T-helper 22 cell (primary cell): ENCODE results near the gene PXK.
"Not testable (repeated sequence)": the region's sequence is repeated elsewhere in the genome, so short reads cannot be mapped to it uniquely, and the experiment has no call there.

Source experiments
- DNase-seq: peaks from one replicate; pipeline ENCODE4 v3.0.0-alpha.2; 2020; ENCODE audit warnings: low read depth

The PXK gene

GRCh38 chr3:58332575-58333188 is at the start of gene PXK:
PXK (plus strand) TSS chr3:58332892; CDS start chr3:58332989, 97 bp downstream.
- peak; percentile 62 for DNase-seq

DNA sequence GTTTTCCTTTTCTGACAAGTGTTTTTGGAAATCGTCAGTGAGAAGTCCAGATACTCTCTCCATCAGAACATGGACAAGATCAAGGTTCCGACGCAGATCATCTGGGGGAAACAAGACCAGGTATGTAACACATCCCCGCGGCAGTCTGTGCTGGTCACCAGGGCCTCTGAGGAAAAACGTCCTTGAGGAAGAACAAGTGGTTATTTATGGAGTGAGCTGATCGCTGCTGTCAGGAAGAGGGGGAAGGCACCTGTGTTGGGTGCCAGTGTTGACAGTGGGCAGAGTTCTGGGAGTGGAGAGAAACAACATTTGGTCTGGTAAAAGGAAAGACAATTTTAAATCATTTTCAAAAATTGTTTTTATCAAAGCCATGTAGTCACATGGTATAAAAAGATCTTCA is 47.4 kb upstream of the PXK start:
- no peak for DNase-seq

DNA sequence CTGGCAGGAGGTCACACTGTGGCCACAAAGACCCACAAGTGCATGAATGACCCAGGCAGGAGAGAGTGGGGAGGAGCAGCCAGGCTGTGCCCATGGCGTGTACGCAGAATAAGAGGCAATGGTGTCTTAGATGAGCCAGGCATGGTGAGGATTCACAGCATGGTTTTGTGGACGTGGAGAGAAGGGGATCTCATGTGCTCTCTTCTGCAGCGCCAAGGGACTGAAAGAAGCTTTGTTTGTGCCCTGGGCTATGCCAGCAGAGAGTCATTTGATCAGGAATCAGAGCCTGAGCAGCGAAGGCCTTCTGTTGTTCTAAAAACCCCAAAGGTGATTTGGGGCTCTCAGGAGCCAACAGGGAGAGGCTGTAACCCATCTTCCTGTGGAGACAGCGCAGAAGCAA is 45.3 kb upstream of the PXK start:
- no peak for DNase-seq

DNA sequence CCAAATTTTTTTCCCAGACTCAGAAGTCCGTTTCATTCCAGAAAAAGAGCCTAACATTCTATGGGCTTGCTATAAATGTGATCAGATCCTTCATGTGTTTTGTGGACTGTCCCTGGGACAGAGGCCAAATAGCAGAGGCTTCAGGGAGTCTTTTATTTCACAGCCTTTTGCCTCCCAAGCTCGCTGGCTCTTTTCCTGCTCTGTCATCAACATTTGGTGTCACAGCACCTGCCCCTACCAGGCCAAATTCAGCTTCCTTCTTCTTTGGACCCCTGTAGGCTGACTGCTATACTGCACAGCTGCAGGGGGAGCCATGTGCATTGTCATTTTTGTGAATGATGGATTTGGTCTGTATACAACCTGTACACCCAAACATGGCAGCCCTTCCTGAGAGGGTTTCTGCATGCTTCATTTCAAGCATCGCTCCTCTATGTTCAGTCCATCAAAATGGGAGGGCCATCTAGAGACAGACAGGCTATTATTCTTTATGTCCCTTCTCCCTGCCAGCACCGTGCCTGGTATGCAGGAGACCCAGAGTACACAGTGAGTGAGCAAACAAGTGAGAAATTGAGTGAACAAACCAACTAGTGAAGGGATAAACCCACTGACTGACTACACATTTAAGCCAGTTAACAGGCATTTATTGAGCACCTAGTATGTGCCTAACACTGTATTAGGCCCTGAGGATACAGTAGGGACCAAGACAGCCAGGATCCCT is 44.5 kb upstream of the PXK start:
- no peak for DNase-seq

GRCh38 chr3:58288964-58289613 is 43.6 kb upstream of the PXK start:
- DNase-seq: not testable (repeated sequence)

GRCh38 chr3:58290446-58290845 is 42.2 kb upstream of the PXK start:
- DNase-seq: not testable (repeated sequence)

DNA sequence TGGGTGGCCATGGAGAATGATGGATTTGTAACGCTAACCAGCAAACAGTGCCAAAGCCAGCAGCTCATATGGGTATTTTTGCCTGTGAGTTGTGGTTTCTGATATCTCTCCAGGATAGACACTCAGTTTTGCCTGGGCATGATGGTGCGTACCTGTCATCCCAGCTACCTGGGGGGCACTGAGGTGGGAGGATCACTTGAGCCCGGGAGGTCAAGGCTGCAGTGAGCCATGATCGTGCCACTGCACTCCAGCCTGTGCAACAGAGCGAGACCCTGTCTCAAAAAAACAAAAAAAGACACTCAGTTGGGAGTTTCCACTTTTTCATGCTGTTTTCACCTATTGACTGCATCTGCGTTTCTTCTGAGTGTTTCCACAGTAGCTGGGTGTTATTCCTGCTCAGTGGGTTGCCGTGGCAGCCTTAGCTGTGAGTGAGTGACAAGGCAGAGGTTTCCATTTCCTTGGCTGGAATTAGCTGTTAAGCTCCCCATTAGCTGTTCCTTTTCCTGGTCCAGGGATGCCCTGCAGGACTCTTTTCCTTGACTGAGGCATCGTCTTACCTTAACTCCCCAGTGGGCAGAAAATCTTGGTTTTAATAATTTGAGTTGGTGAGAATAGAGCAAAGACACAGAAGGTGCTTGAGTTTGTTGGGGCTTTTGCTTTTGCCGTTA is 40.9 kb upstream of the PXK start:
- DNase-seq: no peak

DNA sequence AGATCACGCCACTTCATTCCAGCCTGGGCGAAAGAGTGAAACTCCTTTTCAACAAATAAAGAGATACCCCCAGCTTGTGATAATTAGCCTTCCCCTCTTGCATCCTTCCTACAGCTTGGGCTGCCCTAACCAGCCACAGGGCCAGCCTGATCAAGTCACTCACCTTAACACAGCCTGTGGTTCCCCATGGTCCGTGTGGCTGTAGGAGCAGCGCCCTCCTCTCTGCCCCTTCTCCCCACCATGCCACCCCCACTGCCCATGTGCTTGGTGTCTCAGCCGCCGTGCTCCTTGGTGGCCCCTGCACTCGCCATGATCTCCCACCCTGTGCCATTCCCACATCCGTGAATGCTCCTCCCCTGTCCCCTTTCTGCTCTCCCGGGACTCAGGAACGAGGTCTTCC is 39.8 kb upstream of the PXK start:
- DNase-seq: no peak

GRCh38 chr3:58293516-58293915 is 39.2 kb upstream of the PXK start:
- DNase-seq: no peak

- no peak for DNase-seq
Measured at GRCh38 chr3:58296269-58296668, 36.4 kb upstream of the PXK start.

DNA sequence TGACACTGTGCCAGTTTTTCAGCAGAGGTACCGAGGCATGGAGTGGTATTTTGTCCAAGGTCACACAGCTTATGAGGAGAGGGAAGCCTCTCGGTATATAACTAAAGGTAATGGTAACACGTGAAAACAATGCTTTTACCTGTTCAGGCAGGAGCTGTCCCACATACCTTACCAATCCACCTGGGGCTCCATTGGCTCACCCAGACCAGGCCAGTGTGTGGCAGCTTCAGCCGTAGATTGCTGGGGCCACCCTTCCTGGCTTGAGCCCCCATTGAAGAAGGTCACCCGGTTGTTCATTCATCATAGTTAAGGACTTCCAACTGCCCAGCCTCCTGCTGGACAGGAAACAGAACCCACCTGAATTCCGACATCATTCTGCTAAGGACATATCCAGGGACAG is 35.8 kb upstream of the PXK start:
- DNase-seq: no peak

GRCh38 chr3:58298190-58298589 is 34.5 kb upstream of the PXK start:
- no peak for DNase-seq

GRCh38 chr3:58299075-58299474 is 33.6 kb upstream of the PXK start:
- DNase-seq: no peak

DNA sequence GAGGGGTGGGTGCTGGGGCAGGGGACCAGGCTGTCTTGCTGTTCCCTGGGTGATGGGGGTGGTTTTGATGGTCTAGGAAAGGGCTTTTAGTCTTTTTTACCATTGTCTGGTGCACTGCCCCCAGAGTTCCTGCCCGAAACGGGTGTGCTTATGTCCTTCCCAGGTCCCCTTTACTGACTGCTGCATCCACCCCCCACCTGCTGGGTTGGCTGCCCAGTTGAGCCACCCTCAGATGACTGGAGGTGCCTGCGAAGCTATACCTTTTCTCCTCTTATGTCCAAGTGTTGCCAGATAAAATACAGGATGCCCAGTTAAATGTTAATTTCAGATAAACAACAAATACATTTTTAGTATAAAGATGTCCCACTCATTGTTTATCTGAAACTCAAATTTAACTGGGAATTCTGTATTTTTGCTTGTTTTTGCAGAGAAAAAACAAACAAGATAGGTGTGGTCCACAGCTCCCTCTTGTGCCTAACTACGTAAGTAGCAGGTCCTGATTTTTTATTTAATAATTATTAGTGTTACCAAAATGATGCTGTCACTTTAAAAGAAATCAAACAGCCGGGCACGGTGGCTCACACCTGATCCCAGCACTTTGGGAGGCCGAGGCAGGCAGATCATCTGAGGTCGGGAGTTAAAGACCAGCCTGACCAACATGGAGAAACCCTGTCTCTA is 32.7 kb upstream of the PXK start:
- no peak for DNase-seq

- peak; percentile 94 for DNase-seq
Measured at GRCh38 chr3:58305882-58306711, 26.6 kb upstream of the PXK start, which contains the start of the genes HTD2 and RPP14. HTD2 (plus strand) TSS chr3:58306520; CDS start chr3:58317614, 11,094 bp downstream. RPP14 (plus strand) TSS chr3:58306245; CDS start chr3:58310330, 4,085 bp downstream.

- DNase-seq: peak; percentile 24
Measured at GRCh38 chr3:58307639-58308215, 25.0 kb upstream of the PXK start.

DNA sequence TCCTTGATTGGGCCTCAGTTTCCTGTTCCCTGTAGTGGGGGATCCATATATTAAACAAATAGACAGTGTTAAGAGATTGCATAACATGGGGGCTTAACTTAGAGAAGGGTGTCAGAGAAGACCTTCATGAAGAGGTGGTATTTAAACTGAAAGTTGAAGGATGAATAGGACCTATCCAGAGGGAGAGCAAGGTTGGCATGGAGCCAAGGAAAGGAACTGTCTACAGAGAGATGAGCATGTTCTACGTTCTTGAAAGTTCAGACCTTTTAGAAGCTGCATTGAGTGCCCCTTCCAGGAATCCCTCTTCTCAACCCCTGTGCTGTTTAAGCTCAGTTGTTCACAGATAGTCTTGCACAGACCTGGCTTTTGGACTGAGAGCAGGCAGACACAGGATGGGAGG is 24.0 kb upstream of the PXK start:
- DNase-seq: no peak

DNA sequence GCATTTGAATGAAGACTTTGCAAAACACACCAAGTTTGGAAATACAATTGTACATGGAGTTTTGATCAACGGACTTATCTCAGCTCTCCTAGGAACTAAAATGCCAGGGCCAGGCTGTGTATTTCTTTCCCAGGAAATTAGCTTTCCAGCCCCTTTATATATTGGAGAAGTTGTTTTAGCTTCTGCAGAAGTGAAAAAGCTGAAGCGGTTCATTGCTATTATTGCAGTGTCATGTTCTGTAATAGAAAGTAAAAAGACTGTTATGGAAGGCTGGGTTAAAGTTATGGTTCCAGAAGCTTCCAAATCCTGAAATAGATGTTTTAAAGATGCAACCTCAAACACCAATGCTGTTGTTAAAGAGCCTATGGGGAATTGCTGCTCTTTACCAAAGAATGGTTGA is 14.9 kb upstream of the PXK start:
- DNase-seq: no peak

DNA sequence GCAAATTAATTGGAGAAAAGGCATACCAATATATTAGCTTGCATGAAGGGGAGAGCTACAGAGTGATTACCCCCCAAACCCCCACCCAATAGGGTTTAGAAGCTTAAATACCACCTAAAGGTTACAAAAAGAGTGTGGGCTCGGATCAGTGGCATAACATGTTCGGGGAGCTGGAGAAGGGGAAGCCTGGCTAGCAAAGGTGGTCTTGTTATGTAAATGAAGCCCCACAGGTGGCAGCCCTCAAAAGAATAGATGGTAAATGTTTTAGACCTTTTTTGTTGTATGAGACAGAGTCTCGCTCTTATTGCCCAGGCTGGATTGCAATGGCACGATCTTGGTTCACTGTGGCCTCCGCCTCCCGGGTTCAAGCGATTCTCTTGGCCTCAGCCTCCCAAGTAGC is 10.9 kb upstream of the PXK start:
- no peak for DNase-seq

- DNase-seq: no peak
Measured at GRCh38 chr3:58322793-58323192, 9.9 kb upstream of the PXK start.
